Panc1 (cell line): Measurements from ENCODE around the gene DDX42.

Source experiments
- CTCF ChIP-seq: fragments of 450-650 bp; IDR thresholded peaks from 2 replicates; pipeline ENCODE4 v1.5.1; 2017; ENCODE audit warnings: mild to moderate bottlenecking
- POLR2AphosphoS5 ChIP-seq: IDR thresholded peaks from 2 replicates; pipeline ENCODE4 v1.6.1; 2012; ENCODE audit warnings: mild to moderate bottlenecking, low read depth, low read length, moderate library complexity
- REST ChIP-seq, 2 experiments: IDR thresholded peaks; 2 replicates each; pipeline ENCODE4 v1.6.1; 2011 to 2012; ENCODE audit warnings: low read depth in 2 of 2, control low read depth in 1 of 2, low read length in 1 of 2, mild to moderate bottlenecking in 1 of 2, moderate library complexity in 1 of 2; ENCODE audit not compliant: insufficient read depth in 1 of 2
- SIN3A ChIP-seq: IDR thresholded peaks from 2 replicates; pipeline ENCODE4 v1.6.1; 2012; ENCODE audit warnings: low read depth, mild to moderate bottlenecking, low read length, moderate library complexity, borderline replicate concordance; ENCODE audit not compliant: insufficient read depth

DNA sequence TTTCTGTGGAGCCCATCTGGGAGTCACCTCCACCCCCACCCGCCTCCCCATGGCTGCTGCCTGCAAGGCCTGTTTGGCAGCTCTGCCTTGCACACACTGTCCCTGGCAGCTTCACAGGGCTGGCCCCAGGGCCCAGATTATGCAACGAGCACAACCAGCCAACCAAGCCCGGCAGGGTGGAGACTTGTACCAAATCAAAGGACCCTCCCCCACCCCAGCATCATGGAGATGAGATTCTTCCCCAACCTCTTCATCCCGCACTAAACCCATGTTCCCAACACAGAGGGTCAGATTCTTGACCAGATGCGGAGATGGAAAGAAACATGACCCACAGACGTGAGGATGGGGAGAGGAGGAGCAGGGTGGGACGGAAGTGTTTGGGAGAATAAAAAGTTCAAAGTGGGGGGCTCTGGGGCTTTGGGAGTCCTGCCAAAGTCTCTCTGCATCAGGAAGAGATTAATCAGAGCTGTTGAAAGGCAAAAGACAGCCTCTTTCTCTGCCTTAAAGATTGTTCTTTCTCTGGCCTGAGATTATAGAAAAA is 64.7 kb downstream of the DDX42 start:
- TF ChIP-seq CTCF (no peak), POLR2AphosphoS5 (no peak), REST (IDR thresholded peaks at IDR 0.05; ENCODE audit: insufficient read depth in 1 of 2, low read depth in 2 of 2, low read length in 1 of 2) (no peak), SIN3A (no peak)
